ENCODE data around the gene STK32C. TPM values are rescaled to one million over a fixed set of nuclear protein-coding genes. Genes with fewer than 3 reads are reported as not detected.
"Not testable (repeated sequence)": the region's sequence is repeated elsewhere in the genome, so short reads cannot be mapped to it uniquely, and the experiment has no call there.

STK32C gene
- total RNA-seq, 1 donor from 2014 or later: 5.9 TPM

DNA sequence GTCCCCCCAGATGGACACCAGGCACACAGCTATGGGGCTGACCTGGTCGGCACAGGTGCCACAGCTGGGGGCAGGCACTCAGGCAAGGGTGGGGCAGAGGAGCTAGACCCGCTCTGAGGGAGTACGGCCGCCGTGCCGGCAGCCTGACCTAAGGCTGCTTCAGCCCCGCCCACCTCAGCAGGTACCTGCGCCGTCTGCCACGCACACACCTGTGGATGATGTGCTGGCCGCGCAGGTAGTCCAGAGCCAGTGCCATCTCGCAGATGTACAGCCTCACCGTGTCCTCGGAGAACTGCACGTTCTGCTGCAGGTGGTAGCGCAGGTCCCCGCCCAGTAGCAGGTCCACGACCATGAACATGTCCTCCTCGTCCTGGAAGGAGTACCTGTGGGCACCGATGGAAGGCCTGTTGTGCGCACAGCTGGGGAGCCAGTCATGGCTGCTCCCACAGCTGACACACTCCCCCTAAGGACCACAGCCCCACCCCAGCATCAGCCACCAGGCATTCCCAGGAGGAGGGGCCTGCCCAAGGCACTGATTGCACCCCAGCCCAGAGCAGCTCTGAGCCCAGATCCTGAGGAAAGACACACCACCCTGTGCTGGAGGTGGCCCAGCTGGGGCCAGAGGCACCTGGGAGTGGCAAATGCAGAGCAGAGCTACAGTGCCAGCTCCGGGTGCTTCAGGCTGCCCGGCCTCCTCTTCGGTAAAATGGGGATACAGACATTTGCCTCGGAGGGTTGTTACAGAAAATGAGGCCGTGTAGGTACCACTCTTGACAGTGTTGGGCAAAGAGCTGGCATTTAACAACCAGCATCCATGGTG lies 81.0 kb downstream of the STK32C start:
- DNase-seq (ENCODE audit: low spot score): no peak
- intact Hi-C loops (cut with DNase I): no loop called here

DNA sequence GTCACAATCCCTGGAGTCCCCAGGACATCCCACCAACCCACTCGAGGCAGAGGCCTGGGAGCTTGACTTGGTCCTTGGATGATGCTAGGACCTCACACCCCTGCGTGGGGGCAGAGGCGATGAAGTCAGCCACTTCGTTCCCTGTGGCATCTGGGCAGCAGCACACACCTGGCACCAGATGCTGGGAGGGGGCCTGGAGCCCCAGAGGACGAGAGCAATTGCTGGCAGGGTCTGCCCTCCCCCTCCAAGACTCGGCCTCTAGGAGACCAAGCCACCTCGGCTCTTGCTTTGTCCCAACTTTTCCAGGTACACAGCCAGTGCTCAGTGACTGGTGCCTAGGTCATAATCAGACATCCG lies 81.9 kb downstream of the STK32C start:
- intact Hi-C loops (cut with DNase I): no loop called here
- DNase-seq (ENCODE audit: low spot score): no peak

DNA sequence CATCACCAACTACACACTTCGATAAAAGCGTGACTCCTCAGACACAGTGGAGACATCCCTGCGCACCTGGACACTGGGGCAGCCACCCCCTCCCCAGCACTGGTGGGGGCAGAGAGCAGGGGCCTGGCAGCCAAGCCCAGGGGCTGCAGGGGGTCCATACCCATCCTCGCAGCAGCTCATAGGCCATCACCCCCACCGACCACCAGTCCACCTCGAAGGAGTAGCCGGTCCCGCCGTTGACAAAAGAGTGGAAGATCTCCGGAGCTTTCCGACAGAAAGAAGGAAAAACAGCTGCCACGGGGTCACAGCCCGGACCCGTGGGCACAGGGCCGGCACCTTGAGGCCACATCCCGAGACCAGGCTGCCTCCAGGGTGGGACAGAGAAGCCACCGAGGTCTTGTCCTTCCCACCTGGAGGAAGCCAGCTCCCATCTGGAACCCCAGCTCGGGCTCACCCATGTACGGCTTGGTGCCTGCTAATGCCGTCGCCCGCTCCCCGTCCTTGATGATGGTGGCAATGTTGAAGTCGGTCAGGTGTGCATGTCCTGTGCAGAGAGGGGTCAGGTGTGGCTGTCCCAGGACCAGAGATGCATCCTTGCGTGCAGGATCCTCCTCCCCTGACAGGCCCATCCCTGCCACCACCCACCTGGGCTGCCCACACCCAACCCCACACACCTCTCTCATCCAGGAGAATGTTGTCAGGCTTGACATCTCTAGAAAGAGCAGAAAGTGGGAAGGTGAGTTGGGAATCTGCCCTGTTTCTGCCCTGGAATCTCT lies 82.5 kb downstream of the STK32C start:
- intact Hi-C loops (cut with DNase I): no loop called here

GRCh38 chr10:132224343-132225072 lies 83.2 kb downstream of the STK32C start:
- no peak for DNase-seq (ENCODE audit: low spot score)
- intact Hi-C loops (cut with DNase I): no loop called here

More for the DNA sequence above, 82.5 kb downstream of the STK32C start:
- DNase-seq (ENCODE audit: low spot score): no peak

- no peak for DNase-seq (ENCODE audit: low spot score)
- intact Hi-C loops (cut with DNase I): loop anchor here (1.0 kb wide), 2 partner anchors 130 to 230 kb away; no protein-coding TSS in a partner anchor
Measured at GRCh38 chr10:132223611-132224342, 84.0 kb downstream of the STK32C start.

- intact Hi-C loops (cut with DNase I): loop anchor here (1.0 kb wide), 2 partner anchors 130 to 230 kb away; no protein-coding TSS in a partner anchor
- peak; percentile 88 for DNase-seq (ENCODE audit: low spot score)
Measured at GRCh38 chr10:132223156-132223590, 84.6 kb downstream of the STK32C start.

DNA sequence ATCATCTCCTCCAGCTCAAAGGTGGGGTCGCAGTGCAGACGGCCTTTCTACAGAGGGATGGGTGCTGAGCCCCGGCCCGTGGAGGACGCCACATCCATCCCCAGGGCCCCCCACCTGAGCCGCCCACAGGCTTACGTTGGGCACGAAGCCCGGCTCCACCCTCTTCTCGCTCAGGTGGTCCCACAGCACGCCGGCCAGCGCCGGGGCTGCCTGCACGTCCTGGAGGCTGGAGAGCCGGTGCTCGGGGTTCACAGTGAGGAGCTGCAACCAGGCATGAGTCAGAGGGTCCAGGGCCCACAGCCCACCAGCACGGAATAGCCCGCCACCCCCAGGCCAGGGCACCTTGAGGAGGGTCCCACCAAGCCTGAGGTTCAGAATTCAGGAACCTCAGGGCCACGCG lies 85.0 kb downstream of the STK32C start:
- no peak for DNase-seq (ENCODE audit: low spot score)
- intact Hi-C loops (cut with DNase I): loop anchor here (1.0 kb wide), 2 partner anchors 131 to 231 kb away; no protein-coding TSS in a partner anchor

GRCh38 chr10:132220996-132221395 lies 86.8 kb downstream of the STK32C start:
- DNase-seq (ENCODE audit: low spot score); intact Hi-C loops (cut with DNase I): not testable (repeated sequence)

DNA sequence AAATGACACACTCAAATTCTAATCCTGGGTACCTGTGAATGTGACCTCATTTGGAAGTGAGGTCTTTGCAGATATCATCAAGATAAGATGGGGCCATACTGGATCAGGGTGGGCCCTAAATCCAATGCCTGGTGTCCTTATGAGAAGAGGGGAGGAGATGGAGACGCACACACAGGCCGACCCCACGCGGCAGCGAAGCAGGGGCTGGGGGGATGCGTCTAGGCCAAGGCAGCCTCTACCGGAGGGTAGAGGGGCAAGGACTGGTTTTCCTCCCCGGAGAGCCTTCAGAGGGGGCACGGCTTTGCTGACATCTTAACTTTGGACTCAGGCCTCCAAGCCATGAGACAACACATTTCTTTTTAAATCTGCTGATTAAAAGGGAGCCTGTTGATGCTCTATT lies 87.7 kb downstream of the STK32C start:
- DNase-seq (ENCODE audit: low spot score): no peak
- intact Hi-C loops (cut with DNase I): no loop called here

DNA sequence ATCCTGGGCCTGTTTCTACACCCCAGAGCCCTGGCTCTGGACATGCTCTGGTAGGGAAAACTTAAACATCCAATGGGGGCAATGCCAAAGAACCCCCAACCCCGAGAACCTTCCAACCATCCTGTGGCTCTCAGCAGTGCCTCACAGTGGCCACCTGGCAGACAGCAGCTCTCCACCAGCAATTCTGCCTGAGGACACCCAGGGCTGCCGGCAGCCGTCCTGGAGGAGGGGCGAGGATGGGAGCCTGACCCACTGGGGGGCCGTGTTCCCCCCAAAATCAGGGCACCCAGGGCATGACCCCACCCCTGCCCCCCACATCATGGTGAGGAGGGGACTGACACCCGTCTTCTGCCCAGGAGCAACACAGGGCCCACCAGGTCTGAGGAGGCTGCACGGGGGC lies 88.3 kb downstream of the STK32C start:
- intact Hi-C loops (cut with DNase I): no loop called here
- DNase-seq (ENCODE audit: low spot score): no peak

GRCh38 chr10:132216441-132216840 lies 91.3 kb downstream of the STK32C start:
- intact Hi-C loops (cut with DNase I); DNase-seq (ENCODE audit: low spot score): not testable (repeated sequence)

GRCh38 chr10:132213917-132214316 lies 93.8 kb downstream of the STK32C start:
- DNase-seq (ENCODE audit: low spot score): no peak
- intact Hi-C loops (cut with DNase I): no loop called here

- DNase-seq (ENCODE audit: low spot score): no peak
- intact Hi-C loops (cut with DNase I): no loop called here
Measured at GRCh38 chr10:132212816-132213215, 94.9 kb downstream of the STK32C start.

GRCh38 chr10:132211246-132211645 lies 96.5 kb downstream of the STK32C start:
- intact Hi-C loops (cut with DNase I): no loop called here
- DNase-seq (ENCODE audit: low spot score): no peak

DNA sequence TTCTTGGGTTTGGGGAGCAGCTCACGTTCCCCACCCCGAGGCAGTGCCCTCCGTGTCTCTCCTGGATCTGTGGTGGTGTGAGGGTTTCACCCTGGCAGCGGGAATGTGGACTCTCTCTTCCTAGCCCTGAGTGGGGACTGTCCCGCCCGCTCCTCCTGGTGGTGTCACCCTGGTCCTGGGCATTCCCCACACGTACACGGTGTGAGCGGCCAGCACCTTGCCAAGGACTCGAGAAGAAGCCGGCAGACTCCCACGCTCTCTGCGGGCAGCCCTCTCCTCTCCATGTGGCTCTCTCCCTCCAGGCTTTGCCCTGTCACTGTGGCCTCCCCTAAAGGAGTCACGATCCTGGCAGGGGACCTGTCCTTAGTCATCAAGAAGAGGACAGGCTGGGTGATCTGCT lies 97.0 kb downstream of the STK32C start:
- intact Hi-C loops (cut with DNase I): no loop called here
- no peak for DNase-seq (ENCODE audit: low spot score)

DNA sequence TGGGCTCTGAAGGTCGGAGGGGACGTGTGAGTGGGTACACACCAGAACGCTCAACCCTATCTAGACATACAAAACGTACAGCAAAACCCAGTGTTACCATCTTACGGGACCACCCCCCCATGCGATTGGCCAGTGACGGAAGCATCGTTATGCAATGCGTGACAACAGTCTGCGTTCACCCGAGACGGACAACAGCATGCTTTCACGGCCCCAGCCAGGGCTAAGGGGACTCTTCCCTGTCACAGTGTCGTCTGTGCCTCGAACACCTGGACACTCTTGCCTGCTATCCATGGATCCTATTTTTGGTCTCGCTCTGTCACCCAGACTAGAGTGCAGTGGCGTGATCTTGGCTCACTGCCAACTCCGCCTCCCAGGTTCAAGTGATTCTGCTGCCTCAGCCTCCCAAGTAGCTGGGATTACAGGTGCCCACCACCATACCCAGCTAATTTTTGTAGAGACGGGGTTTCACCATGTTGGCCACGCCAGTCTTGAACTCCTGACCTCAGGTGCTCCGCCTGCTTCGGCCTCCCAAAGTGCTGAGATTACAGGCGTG lies 97.7 kb downstream of the STK32C start:
- DNase-seq (ENCODE audit: low spot score): no peak
- intact Hi-C loops (cut with DNase I): no loop called here

- intact Hi-C loops (cut with DNase I): no loop called here
- DNase-seq (ENCODE audit: low spot score): no peak
Measured at GRCh38 chr10:132209130-132209529, 98.6 kb downstream of the STK32C start.

DNA sequence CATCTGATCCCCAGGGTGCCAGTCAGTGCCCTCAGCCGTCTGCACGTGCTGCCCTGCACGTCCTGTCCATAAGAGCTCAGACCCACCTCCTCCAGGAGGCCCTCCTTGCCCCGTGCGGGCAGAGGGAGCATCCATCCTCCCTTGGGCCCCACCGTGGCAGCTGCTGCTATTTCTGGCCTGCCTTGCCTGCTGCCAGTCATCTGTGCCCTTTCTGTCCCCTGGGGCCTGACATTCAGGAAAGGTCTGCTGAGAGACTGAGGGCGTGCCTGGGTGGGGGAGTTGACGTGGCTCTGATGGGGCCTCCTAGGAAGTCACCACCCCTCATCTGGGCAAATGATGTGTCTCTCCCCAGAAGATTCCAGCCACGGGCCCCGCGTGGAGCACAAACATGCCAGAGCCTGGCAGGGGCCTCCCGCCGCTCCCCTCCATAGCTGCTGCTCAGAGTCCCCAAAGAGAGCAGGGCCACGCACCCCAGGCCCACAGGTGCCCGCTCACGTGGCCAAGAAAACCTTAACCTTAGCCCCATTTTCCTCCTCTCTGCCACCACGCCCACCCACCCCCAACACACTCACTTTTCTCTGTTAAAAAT lies 99.2 kb downstream of the STK32C start:
- intact Hi-C loops (cut with DNase I): no loop called here
- DNase-seq (ENCODE audit: low spot score): peak; percentile 84

All from cardiac septum (tissue), 1 donor.